ENCODE measurements around the gene KSR2.

Gene KSR2

DNA sequence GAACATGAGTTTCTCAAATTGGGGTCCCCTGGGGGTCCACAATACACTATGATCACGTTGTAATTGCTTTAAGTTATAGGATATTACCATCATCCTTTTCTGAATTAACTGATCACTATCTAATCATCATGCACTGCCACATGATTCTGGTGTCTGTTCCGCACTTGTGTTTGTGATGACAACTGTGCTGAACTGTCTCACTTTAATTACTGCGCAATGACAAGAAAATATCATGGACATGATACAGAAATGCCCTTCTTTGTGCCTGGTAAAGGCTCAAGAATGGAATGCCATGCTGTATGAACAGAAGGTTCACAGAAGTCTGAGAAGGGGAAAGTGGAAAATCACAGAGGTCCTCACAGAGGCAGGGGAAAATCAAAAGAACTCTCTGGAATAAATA, 541.6 kb downstream of the KSR2 start:
- TF ChIP-seq, protein P1, sequence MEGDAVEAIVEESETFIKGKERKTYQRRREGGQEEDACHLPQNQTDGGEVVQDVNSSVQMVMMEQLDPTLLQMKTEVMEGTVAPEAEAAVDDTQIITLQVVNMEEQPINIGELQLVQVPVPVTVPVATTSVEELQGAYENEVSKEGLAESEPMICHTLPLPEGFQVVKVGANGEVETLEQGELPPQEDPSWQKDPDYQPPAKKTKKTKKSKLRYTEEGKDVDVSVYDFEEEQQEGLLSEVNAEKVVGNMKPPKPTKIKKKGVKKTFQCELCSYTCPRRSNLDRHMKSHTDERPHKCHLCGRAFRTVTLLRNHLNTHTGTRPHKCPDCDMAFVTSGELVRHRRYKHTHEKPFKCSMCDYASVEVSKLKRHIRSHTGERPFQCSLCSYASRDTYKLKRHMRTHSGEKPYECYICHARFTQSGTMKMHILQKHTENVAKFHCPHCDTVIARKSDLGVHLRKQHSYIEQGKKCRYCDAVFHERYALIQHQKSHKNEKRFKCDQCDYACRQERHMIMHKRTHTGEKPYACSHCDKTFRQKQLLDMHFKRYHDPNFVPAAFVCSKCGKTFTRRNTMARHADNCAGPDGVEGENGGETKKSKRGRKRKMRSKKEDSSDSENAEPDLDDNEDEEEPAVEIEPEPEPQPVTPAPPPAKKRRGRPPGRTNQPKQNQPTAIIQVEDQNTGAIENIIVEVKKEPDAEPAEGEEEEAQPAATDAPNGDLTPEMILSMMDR (IDR thresholded peaks at IDR 0.05; ENCODE audit: low read depth, low read length) = no peak
- H3K4me3 ChIP-seq (ENCODE audit: low read depth, low read length) = no peak overlapping the region

DNA sequence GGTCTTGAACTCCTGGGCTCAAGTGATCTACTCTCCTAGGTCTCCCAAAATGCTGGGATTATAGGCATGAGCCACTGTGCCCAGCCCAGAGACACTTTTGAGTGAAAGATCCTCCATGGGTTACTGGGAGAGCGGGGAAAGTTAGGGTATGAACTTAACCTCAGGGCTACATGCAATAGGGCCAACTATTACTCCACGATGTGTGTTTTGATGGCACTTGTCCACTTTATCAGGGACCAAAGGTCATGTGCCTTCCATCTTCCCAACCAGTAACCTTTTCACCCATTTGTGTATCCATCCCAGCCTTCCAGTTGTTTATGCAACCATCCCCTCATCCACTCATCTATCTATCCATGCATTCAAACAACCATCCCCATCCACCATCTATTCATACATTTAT, 546.8 kb downstream of the KSR2 start:
- no peak overlapping the region for H3K4me3 ChIP-seq (ENCODE audit: low read depth, low read length)
- TF ChIP-seq, protein P1 (IDR thresholded peaks at IDR 0.05; ENCODE audit: low read depth, low read length) = no peak

DNA sequence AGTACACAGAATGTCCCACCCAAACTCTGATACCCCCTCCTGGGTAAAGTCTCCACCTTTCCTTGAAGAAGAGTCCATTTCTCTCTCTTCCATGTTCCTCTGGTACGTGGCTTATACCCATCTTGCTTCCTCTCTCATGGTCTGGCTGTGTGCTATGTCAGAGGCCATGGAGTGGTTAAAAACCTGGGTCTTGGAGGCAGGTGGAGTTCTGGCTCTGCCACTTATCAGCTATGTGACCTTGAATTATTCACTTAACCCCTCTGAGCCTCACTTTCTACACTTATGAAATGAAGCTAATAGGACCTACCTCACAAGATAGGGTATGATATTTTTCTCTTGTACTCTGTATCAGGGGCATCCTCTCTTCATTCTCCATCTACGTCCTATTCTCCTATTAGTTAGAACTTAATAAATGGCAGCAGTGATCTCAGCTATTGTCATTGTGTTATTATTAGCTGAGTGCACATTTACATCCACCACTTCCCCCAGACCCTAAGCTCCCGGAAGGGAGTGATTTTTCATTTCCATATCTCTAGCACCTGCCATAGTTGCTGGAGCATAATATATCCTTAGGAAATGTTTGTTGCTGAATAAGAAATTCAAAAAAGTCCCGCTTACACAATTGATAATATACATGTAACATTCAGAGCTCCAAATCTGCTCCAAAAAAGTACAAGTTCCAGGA, 547.6 kb downstream of the KSR2 start:
- TF ChIP-seq, protein P1 (IDR thresholded peaks at IDR 0.05; ENCODE audit: low read depth, low read length) = no peak
- no peak overlapping the region for H3K4me3 ChIP-seq (ENCODE audit: low read depth, low read length)

DNA sequence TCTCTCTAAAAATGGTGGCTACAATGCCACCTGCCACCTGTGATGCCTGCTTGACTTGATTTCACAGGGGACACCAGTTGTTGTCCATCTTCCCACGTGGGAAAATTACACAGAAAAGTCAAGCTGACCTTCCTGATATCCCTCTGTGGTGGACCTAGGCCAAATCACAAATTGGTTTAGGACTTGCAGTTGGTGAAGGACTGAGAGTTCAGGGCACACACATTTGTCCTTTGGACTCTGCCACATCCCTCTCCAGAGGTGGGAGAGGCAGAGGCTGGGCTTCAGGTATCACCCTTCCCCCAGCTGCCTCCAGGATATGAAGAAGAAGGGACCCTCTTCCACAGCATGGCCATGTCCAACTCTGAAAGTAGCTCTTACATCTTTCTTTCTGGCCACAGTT, 551.8 kb downstream of the KSR2 start:
- TF ChIP-seq, protein P1 (IDR thresholded peaks at IDR 0.05; ENCODE audit: low read depth, low read length) = no peak
- no peak overlapping the region for H3K4me3 ChIP-seq (ENCODE audit: low read depth, low read length)

DNA sequence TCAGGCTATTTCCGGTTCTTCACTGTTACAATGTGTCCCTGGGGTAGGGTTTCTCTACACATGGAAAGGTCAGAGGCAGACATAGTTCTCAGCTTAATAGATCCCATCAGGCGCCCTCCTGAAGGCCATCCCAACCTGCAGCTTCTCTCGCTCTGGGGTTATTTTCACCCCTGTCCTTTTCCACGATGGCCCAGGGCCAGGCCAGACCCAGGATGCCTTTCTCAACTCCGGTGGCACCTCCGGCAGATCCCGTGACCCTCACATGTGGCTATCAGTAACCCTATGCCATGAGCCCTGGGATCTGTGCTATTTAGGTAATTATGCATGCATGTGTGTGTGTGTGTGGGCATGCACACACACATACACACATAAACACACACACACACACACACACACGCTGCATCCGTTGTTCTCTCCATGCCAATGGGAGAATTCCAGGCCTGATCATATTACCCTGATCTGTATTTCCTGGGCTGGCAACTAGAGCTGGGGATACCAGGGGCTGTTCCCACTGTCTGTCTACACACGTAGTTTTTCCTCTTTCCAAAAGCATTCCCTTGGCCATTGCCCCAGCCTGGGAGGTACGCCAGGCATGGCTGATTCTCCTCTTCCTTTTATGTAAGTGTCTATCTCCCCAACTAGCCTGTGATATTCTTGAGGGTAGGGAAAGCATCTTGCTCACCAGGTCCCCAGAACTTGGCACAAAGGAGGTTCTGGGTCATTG, 556.2 kb downstream of the KSR2 start:
- H3K4me3 ChIP-seq (ENCODE audit: low read depth, low read length) = no peak overlapping the region
- TF ChIP-seq, protein P1 (IDR thresholded peaks at IDR 0.05; ENCODE audit: low read depth, low read length) = no peak

DNA sequence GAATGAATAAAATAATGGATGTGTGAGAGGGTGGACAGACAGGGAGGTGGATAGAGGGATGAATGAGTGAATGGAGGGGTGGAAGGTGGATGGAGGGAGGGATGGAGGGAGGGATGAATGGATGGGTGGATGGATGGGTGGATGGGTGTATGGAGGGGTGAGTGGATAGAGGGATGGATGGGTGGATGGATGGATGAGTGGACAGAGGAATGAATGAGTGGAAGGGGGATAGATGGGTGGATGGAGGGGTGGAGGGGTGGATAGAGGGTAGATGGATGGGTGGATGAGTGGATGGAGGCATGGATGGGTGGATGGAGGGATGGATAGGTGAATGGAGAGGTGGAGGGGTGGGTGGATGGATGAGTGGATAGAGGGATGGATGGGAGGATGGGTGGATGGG, 559.5 kb downstream of the KSR2 start:
- TF ChIP-seq, protein P1 (IDR thresholded peaks at IDR 0.05; ENCODE audit: low read depth, low read length) = no peak
- H3K4me3 ChIP-seq (ENCODE audit: low read depth, low read length) = no peak overlapping the region

DNA sequence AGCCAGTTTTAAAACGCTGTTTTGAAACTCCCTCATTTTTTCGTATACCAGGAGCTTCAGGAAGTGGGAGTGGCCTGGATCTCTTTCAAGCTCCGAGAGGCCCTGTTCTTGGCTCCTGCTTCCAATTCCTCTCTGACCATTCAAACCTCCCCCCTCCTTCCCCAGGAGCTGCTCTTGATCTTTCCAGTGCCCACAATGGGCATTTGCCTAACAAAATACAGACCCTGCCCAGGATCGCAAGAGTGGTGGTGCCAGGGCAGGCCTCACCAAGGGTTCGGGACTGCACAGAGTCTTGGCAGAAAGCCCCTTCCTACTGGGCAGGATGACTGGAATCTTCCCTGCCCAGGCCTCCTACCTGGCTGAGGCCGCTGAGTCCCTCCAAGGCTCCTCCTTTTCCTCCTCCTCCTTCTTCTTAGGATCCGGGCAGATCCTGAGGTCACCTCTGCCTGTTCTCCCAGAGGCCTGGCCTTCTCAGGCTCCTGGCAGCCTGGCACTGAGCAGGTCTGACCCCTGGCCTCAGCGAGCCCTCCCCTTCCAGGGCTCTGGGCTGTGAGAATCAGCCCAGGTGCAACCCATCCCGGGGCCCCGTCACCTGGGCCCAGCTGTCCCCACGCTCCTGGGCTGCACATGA, 560.5 kb downstream of the KSR2 start:
- no peak overlapping the region for H3K4me3 ChIP-seq (ENCODE audit: low read depth, low read length)
- TF ChIP-seq, protein P1 (IDR thresholded peaks at IDR 0.05; ENCODE audit: low read depth, low read length) = no peak
